GM12874 (cell line): ENCODE measurements around the gene SLC35E1.

ENCODE experiments used
- CTCF ChIP-seq: IDR thresholded peaks from 2 replicates; pipeline ENCODE4 v1.5.1; 2011; ENCODE audit warnings: low read depth, mild to moderate bottlenecking, control low read depth, low read length, moderate library complexity; ENCODE audit not compliant: insufficient read depth

The SLC35E1 gene

GRCh38 chr19:16590876-16591802 lies 18.9 kb upstream of the SLC35E1 start:
- TF ChIP-seq CTCF, result no peak

- no peak for TF ChIP-seq CTCF
Observed at GRCh38 chr19:16589917-16590316, 17.7 kb upstream of the SLC35E1 start.

GRCh38 chr19:16588824-16589577 lies 16.8 kb upstream of the SLC35E1 start:
- no peak for TF ChIP-seq CTCF

GRCh38 chr19:16587833-16588823 lies 15.9 kb upstream of the SLC35E1 start:
- TF ChIP-seq CTCF, result no peak

- no peak for TF ChIP-seq CTCF
Observed at GRCh38 chr19:16586991-16587832, 15.0 kb upstream of the SLC35E1 start.

- TF ChIP-seq CTCF, result no peak
Observed at GRCh38 chr19:16586477-16586871, 14.3 kb upstream of the SLC35E1 start.
